ENCODE data around the gene CFAP69.

Gene CFAP69, protein sequence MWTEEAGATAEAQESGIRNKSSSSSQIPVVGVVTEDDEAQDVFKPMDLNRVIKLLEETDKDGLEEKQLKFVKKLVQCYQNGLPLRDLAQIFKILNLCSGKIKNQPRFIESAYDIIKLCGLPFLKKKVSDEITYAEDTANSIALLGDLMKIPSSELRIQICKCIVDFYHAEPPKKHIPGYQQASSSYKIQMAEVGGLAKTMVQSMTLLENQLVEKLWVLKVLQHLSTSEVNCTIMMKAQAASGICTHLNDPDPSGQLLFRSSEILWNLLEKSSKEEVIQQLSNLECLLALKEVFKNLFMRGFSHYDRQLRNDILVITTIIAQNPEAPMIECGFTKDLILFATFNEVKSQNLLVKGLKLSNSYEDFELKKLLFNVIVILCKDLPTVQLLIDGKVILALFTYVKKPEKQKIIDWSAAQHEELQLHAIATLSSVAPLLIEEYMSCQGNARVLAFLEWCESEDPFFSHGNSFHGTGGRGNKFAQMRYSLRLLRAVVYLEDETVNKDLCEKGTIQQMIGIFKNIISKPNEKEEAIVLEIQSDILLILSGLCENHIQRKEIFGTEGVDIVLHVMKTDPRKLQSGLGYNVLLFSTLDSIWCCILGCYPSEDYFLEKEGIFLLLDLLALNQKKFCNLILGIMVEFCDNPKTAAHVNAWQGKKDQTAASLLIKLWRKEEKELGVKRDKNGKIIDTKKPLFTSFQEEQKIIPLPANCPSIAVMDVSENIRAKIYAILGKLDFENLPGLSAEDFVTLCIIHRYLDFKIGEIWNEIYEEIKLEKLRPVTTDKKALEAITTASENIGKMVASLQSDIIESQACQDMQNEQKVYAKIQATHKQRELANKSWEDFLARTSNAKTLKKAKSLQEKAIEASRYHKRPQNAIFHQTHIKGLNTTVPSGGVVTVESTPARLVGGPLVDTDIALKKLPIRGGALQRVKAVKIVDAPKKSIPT

DNA sequence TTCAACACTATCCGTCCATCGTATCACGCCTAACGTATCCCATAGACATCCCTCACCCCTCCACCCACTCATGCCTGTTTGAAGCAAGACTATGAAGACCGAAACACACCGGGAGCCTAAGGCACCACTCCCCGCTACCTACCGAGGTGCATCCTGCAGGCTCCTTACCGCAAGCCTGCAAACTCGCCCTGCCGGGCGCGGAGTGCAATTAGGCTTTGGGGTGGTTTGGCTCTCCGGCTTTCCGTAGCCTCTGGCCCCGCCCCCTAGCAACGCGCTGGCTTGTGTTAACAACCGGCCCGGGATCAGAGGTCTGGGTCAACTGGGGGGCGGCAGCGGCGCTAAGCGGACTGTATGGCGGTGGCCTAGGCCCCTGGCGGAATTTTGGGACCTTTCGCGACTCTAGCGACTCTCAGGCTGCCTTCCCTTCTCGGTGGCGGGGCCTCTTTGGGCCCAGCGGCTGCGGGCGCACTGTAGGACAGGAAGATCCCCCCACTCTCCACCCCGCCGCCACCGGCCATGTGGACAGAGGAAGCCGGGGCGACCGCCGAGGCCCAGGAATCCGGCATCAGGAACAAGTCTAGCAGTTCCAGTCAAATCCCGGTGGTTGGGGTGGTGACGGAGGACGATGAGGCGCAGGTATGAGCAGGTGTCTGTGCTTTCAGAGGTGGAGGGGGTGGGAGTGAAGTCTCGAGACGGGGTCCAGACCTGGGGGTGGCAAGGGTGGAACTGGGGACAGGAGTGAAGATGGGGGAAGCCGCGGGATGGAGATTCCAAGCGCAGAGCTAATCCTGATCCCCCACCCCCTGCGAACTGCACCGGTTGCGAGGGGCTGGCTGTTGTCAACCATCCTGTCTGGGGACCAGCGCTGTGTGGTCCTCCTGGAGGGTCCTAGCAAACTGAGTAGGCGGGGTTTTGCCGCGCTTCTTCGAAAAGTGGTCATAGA lies at the start of gene CFAP69:
TSS of gene CFAP69 (plus strand) at position 266 of the 943 bp plus-strand sequence. CDS start at position 517, 251 bp downstream.
- DNase-seq = peak; percentile 52

DNA sequence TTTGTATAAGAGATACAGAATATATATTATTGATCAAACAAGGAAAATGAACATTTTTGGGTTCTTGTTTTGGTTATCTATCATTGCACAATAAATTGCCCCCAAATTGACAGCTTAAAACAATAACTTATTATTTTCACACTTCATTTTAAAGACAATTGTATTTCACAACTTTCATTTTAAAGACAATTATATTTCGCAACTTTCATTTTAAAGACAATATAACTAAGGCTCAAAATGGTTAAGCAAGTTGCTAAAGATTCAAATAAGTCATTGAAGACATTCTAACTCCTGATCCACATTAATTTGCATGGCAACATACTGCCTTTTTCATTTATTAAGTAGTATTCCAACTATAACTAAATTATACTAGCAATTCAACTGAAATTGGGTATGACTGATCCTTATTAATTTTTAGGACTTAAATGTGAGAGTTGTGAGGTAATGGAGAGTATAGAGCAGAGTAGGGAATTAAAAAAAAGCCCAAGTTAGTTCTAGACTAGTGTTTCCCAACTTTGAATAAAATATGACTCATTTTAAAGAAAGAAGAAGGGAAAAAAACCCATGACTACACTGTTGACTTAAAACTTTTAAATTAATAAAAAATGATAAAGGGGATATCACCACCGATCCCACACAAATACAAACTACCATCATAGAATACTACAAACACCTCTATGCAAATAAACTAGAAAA lies 43.3 kb upstream of the CFAP69 start:
- DNase-seq = no peak

DNA sequence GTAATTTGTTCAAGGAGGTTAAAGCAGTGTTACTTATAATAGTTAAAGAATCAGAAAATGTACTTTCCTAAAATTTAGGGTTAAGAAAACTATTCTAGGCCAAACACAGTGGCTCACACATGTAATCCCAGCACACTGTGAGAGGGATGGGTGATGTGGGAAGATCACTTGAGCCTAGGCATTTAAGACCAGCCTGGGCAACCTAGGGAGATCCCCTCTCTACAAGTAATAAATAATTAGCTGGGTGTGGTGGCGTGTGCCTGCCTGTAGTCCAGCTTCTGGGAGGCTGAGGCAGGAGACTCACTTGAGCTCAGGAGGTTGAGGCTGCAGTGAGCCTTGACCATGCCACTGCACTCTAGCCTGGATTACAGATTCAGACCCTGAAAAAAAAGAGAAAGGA lies 37.0 kb upstream of the CFAP69 start:
- no peak for DNase-seq

DNA sequence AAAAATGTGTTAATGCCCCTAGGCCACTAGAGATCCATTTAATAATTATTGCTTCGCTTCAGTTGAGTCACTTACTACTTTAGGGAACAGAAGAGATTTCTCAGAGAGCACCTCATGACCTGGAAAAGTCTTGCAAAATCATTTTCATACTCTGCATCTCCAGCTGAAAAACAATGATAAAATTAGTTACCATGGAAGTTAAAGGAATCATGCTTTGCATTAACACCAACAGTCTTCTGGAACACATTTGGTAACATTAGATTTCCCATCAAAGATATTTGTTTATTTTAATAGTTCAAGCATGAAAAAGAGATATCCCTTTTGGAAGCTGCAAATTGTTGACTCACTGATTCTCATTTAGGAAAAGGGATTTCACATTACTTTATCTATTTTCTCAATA lies 35.2 kb upstream of the CFAP69 start:
- DNase-seq = no peak

DNA sequence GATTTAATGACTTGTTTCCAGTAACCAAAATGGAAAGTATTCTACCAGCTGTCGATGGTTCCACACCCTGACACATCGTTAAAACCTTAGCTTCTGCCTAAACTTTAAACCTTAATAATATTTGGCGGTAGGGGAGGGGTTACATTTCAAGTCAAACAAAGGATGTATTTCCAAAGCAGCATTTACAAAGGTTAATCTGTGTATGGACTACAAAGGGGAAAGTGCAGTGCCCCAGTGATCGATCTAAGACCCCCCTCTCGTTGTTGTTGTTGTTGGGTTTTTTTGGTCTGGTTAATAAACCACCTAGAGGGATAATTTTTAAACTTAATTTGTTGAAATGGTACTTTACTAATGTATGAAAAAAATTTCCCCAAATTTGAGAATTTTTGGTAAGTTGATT lies 34.5 kb upstream of the CFAP69 start:
- no peak for DNase-seq

DNA sequence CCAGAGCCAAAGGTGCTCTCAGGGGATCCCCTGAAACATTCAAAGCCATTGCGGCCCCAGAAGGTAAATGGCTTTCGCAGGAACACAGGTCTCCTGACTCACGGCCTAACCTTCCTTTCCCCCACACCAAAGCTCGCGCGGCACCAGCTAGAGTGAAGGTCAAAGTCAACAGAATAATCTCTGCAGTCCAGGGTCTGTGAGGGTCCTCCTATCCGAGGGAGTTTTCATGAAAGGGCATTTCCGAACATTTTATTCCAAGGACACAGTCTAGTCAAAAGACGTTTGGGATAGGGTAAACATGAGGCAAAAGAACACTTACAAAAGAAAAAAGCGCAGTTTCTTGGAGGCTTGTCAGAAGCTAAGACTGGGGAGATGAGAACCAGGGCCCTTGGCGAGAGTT lies 34.0 kb upstream of the CFAP69 start:
- DNase-seq = no peak

DNA sequence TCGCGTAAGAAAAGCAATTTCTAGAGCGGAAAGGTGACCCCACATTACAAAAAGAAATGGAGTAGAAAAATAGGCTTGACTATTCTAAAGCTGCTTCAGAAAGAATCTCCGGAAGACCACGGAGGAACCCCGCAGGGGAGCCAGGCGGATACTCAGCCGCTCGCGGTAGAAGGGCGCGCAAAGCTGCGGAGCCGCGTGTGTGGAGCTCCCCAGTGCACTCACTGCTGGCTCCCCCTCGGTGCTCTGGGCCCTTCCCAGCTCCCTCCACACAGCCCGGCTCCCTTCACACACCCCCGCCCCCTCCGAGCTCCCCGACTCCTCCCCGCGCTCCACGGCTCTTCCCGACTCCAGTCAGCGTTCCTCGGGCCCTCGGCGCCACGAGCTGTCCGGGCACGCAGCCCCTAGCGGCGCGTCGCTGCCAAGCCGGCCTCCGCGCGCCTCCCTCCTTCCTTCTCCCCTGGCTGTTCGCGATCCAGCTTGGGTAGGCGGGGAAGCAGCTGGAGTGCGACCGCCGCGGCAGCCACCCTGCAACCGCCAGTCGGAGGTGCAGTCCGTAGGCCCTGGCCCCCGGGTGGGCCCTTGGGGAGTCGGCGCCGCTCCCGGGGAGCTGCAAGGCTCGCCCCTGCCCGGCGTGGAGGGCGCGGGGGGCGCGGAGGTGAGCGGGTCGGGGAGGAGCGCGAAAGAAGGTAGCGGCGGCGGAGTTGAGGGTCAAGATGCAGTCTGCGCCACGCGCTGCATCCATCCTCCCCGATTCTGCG lies 33.4 kb upstream of the CFAP69 start, which contains the start of gene STEAP2:
TSS of gene STEAP2 (plus strand) at position 350 of the 758 bp plus-strand sequence. CDS start 13,343 bp downstream, outside the sequence.
- peak; percentile 46 for DNase-seq

DNA sequence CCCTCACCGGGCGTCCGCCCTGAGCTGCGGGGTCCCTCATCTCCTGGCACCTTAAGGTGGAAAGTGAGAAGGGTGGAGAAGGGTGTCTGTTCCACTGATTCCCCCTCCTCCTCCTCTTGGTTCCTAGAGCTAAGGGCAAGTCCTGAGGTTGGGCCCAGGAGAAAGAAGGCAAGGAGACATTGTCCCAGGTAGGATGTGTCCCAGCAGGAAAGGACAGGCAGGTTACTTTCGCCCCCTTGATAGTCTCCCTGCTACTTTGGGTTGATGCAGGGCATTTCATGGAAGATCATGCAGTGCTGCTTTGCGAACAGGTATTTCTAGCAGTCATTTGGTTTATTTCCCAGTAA lies 32.9 kb upstream of the CFAP69 start:
- DNase-seq = no peak

DNA sequence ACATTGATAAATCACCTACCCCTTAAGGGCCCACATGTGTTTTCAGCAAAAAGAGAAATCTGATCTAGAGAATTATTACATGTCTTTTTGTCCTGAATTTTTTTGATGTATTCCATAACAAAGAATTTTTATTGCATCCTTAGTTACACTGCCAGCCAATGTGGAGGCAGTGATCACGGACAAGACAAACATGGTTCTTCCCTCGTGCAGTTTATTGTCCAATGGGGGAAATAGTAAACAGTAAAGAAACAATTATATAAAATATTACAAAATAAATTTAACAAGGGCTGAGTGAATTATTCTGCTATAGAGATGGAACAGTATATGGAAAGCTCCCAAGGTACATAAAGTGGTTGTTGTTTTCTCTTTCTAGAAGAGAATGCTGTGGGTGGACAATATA lies 31.5 kb upstream of the CFAP69 start:
- DNase-seq = no peak

DNA sequence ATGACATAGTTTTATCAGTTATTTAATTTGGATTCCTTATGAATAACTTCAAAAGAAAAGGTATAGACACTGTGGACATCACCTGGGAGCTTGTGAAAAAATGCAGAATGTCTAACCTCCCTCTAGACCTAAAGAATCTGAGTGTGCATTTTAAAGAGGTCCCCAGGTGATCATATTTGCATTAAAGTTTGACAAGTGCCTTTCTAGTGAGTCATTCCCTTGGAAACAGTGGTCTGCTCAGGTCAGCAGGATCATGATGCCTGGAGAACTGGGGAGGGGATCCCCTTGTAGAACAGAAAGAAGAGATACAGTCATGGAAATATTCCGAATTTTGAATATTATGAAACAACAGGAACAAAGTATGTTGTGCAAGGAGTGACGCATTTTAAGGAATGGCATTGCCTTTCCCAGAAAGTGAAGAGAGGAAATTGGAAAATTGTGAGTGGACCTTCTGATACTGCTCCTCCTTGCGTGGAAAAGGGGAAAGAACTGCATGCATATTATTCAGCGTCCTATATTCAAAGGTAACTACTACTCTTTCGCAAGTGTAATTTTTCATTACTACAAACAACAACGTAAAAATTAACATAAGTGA lies 28.8 kb upstream of the CFAP69 start:
- DNase-seq = no peak

DNA sequence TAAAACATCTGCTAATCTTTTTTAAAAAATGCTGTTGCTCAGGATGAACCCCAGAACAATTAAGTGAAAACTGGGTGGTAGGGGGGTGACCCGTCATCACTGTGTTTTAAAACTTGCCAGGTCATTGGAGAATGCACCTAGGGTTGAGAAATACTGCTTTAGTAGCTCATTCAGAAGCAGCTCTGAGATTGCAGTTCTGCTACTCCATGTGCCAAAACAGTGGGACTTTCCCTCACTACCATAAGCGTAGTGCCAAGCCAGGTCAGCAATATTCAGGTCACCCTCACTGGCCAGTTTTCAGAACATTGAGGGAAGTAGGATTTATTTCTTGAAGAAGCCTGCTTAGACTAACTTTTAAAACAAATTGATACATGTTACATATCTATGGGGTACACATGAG lies 28.2 kb upstream of the CFAP69 start:
- DNase-seq = no peak

DNA sequence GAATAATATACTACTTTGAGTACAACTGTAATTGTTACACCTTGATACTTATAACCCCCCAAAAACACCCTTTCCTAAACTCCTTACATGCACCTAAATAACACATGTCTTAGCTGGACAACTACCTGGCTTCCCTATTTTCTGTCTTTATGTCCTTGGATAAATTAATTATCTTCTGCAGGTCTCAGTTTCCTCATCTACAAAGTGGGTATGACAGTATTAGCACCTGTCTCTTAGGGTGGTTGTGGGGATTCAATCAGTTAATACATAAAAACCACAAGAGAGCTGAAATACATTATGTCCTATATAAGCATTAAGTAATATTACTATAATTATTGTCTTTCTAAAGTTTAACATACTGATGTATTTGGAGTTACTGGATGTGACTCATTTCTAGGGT lies 22.6 kb upstream of the CFAP69 start:
- DNase-seq = no peak

DNA sequence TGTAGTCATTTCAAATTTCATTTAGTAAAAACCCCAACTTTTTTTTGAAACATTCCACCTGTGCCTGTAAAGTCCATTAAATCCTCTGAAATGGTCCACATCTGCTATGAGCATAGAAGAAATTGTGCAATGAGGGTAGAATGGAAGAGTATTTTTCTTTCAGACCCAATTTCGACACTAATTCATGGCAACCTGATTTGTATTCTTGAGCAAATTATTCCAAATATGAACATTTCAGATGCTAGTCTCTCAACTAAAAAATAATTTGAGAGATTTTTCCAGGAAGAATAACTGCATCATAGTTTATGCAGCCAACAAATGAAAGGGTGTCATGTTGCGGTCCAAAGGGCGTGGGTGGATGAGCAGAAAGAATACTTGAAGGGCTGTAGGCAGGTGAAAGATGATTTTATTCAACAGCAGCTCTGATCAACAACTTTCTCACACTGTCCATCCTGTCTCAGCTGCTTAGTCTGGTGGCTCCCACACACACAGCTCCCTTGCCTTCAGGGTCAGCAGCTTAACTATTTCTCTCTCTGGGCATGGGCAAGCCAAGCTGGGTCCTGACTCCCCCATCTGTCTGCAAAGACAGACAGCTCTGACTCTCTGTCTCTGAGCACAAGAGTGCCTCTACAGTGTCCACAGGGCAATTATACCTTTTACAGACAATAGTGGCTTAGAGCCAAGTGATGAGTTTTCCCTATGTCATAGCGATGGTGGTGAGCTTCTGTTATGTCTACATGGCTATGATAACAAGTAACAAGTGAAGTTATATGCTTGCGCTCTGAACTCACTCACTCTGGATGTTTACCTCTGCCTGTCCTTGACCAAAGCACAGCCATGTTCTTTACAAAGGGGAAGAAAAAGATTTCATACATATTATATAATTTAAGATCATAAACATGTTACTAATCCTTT lies 21.9 kb upstream of the CFAP69 start:
- DNase-seq = no peak

DNA sequence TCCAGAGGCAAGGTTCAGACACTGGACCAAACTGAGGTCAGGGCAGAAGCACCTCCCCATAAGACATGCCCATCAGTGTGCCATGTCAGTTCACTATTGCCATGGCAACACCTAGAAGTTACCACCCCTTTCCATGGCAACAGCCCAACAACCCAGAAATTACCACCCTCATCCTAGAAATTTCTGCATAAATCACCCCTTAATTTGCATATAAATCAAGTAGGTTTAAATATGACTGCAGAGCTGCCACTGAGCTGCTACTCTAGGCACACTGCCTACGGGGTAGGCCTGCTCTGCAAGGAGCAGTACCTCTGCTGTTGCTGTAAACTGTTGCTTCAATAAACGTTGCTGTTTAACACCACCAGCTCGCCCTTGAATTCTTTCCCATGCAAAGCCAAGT lies 20.8 kb upstream of the CFAP69 start:
- DNase-seq = no peak

DNA sequence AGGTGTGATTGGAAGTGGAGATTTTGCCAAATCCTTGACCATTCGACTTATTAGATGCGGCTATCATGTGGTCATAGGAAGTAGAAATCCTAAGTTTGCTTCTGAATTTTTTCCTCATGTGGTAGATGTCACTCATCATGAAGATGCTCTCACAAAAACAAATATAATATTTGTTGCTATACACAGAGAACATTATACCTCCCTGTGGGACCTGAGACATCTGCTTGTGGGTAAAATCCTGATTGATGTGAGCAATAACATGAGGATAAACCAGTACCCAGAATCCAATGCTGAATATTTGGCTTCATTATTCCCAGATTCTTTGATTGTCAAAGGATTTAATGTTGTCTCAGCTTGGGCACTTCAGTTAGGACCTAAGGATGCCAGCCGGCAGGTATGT lies 19.8 kb upstream of the CFAP69 start:
- no peak for DNase-seq

DNA sequence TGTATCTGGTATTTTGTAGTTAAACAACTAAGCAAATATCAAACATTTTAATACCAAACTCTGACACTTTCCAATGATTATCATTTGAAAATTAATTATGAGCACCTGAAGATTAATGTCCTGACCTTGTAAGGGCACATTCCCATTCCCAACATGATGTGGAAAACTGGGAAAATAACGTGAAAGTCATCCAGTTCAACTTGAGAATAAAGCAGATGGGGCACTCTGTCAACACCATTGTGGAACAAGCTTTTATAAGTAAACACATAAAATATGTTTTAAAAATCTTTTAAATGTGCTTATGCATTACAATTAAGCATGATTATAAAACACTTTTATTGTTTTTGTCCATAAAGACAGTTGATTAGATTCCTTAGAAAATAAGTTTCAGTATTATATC lies 19.4 kb upstream of the CFAP69 start:
- no peak for DNase-seq

DNA sequence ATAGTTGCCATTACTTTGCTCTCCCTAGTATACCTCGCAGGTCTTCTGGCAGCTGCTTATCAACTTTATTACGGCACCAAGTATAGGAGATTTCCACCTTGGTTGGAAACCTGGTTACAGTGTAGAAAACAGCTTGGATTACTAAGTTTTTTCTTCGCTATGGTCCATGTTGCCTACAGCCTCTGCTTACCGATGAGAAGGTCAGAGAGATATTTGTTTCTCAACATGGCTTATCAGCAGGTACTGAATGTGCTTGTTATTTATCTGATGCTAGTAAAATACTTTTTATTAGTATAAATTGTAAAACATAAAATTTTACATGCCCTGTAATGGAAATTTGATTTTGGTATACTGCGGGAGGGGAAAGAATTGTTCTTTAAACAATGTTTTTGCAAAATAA lies 17.7 kb upstream of the CFAP69 start:
- DNase-seq = no peak

DNA sequence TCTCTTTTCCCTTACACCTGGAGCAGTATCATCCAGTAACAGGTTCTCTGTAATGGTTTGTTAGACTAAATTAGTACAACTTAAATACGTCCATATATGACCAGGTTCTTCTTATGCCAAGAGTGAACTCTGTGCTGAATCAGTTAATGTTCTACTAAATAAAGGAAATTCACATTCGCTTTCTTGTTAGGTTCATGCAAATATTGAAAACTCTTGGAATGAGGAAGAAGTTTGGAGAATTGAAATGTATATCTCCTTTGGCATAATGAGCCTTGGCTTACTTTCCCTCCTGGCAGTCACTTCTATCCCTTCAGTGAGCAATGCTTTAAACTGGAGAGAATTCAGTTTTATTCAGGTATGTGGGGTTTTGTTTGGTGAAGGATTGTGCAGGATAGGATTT lies 15.3 kb upstream of the CFAP69 start:
- no peak for DNase-seq

DNA sequence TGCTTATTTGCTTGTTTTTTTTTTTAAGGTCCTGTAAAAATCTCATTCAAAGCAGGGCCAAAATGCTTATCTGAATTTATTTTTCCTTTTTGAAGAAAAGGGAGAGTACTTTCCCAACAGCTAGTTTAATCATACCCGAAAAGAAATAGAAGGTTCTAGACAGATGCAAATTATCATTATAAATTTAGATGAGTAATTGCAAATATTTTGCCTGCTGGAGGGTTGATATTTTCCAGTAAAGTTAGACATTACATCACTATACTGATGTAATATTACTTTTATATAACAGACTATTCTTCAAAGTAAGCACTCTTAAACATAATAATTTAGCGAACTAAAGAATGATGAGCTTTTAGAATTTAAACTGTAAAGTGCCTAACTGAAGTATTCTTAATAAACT lies 14.1 kb upstream of the CFAP69 start:
- no peak for DNase-seq

DNA sequence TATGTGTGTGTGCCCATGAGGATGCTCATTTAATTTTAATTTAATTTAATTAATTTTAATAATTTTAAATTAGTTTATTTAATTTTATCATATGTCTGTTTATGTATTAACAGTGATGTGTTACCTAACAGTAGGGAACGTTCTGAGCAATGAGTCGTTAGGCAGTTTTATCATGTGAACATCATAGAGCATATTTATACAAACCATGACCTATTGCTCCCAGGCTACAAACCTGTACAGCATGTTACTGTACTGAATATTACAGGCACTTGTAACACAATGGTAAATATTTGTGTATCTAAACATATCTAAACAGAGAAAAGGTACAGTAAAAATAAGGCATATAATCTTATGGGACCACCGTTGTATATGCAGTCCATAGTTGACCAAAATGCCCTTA lies 13.7 kb upstream of the CFAP69 start:
- DNase-seq = no peak
